Mucosa of stomach (tissue), 1 donor: ENCODE measurements around the gene GUCA1A.
"Not testable (repeated sequence)": the region's sequence is repeated elsewhere in the genome, so short reads cannot be mapped to it uniquely, and the experiment has no call there.

Experiments
- H3K27me3 ChIP-seq: one replicate; pipeline ENCODE4 v1.7.0; 2013; ENCODE audit warnings: mild to moderate bottlenecking, low read length; ENCODE audit not compliant: control insufficient read depth, insufficient read depth
- H3K36me3 ChIP-seq: one replicate; pipeline ENCODE4 v1.7.0; 2013; ENCODE audit warnings: low read length; ENCODE audit not compliant: control insufficient read depth, insufficient read depth
- H3K4me1 ChIP-seq: one replicate; pipeline ENCODE4 v1.7.0; 2013; ENCODE audit warnings: mild to moderate bottlenecking, low read length; ENCODE audit not compliant: control insufficient read depth, insufficient read depth
- H3K4me3 ChIP-seq: one replicate; pipeline ENCODE4 v1.7.0; 2013; ENCODE audit warnings: low read length
- H3K9ac ChIP-seq: one replicate; pipeline ENCODE4 v1.7.0; 2013; ENCODE audit warnings: mild to moderate bottlenecking, low read length, moderate library complexity
- H3K9me3 ChIP-seq: one replicate; pipeline ENCODE4 v1.7.0; 2013; ENCODE audit warnings: mild to moderate bottlenecking, low read length, moderate library complexity; ENCODE audit not compliant: control insufficient read depth
- donor health status: Pancreatic carcinoma.

Gene GUCA1A

GRCh38 chr6:42150254-42150653 lies 22.9 kb upstream of the GUCA1A start:
- Histone ChIP-seq H3K4me1 (peaks cover 41% of the 10 kb centered on the region), H3K36me3 (no peaks in the 10 kb centered on the region), H3K27me3 (no peaks in the 10 kb centered on the region), H3K9ac (no peak overlapping the region), H3K4me3 (no peak overlapping the region), H3K9me3 (no peaks in the 10 kb centered on the region)

DNA sequence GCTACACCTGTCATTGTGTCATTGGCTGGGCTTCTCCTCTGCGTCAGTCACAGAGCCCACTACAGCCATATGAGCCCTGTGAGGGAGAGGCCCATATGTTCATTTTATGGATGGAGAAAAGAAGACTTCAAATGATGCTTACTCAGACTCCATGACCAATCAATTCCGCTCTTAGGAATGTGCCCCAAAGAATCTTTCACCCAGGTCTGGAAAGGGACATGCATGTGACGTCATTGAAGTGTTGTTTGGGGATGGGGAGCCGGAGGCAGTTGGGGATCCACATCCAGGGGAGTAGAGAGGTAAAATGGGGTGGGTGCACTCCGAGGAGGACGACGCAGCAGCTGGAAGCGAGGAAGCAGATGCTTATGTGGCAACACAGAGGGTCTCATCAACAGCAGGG lies 21.1 kb upstream of the GUCA1A start:
- Histone ChIP-seq H3K9me3 (no peaks in the 10 kb centered on the region), H3K4me3 (no peak overlapping the region), H3K4me1 (peaks cover 38% of the 10 kb centered on the region), H3K9ac (no peak overlapping the region), H3K27me3 (no peaks in the 10 kb centered on the region), H3K36me3 (no peaks in the 10 kb centered on the region)

DNA sequence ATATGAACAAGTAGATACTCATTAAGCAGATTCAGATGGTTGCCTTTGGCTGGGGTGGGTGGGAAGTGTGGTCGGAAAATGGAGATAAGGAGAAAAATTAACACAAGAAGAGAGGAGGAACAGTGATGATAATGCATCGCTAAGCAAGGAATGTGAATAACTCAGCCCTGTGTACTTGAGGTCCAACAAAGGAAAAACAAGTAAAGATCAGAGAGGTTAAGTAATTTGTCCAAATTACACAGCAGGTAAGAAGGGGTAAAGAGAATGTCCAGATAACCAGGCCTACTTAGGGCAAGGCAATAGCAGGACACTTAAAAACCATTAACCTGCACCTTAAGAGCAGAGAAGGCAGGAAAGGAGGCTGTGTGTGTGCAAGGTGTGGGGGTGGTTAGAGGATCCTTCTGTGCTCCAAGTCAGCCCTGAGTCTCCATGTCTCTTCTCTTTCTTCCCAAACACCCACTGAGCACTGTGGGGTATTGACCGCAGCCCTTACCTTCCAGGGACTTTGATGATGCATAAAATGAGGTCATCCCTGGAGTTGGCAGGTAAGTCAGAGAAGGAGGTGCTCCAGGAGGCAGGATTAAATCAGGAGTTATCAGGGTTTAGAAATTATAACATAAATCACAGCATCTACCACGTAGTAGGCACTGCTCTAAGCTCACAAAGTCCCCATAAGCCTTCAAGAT lies 20.5 kb upstream of the GUCA1A start:
- peaks cover 34% of the 10 kb centered on the region for H3K4me1 ChIP-seq
- not testable (repeated sequence) for H3K9ac ChIP-seq, H3K36me3 ChIP-seq, H3K4me3 ChIP-seq, H3K9me3 ChIP-seq, H3K27me3 ChIP-seq

GRCh38 chr6:42153921-42154320 lies 19.2 kb upstream of the GUCA1A start:
- Histone ChIP-seq H3K4me3 (no peak overlapping the region), H3K9me3 (no peaks in the 10 kb centered on the region), H3K36me3 (no peaks in the 10 kb centered on the region), H3K9ac (no peak overlapping the region), H3K4me1 (peaks cover 28% of the 10 kb centered on the region), H3K27me3 (no peaks in the 10 kb centered on the region)

DNA sequence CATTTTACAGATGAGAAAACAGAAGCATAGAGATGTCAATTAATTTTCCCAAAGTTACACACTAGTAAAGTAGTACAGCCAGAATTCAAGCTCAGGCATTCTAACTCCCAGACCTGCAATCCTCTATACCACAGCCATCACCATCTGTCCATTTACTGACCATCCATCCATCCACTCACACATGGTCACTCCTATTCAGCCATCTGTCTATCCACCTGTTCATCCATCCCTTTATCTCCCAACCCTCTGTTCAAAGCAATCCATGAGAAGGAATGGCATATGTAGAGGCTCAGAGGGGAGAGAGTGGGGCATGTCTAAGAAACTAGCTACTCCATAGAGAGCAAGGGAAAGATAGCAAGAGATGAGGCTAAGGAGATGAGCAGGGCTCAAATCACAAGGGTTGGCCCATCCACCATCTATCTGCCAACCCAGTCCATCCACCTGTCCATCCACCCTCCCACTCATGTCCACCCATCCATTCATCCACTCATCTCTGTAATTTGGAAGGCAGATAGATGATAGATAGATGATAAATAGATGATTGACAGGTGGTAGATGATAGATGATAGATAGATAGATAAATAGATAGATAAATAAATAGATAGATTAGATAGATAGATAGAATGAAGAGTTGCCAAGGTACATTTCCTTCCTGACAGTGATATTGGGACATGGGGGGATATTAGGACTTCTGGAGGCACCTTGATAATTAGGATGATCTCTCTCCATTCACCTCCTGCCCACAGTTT lies 18.5 kb upstream of the GUCA1A start:
- Histone ChIP-seq H3K36me3 (no peaks in the 10 kb centered on the region), H3K9ac (no peak overlapping the region), H3K9me3 (no peaks in the 10 kb centered on the region), H3K4me1 (peaks cover 29% of the 10 kb centered on the region), H3K27me3 (no peaks in the 10 kb centered on the region), H3K4me3 (no peak overlapping the region)

DNA sequence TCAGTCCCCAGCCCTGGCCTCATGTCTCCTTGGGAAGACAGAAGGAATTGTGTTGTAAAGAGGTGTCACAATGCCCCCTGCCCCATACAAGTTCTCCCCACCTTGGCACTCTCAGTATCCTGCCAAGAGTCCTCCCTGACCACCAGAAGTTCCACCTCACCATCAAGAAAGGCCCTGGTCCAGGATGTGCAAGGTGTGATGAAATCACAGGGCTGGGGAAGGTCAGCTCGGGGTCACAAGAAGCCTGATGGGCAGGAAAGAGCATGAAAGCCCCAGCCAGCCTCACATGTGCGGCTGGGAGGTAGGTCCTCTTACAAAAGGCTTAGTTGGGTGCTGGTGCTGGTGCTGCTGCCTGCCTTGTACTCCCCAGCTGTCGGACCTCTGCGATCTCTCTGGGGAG lies 17.9 kb upstream of the GUCA1A start:
- Histone ChIP-seq H3K4me3 (no peak overlapping the region), H3K36me3 (no peaks in the 10 kb centered on the region), H3K9me3 (no peaks in the 10 kb centered on the region), H3K9ac (no peak overlapping the region), H3K4me1 (peaks cover 30% of the 10 kb centered on the region), H3K27me3 (no peaks in the 10 kb centered on the region)

DNA sequence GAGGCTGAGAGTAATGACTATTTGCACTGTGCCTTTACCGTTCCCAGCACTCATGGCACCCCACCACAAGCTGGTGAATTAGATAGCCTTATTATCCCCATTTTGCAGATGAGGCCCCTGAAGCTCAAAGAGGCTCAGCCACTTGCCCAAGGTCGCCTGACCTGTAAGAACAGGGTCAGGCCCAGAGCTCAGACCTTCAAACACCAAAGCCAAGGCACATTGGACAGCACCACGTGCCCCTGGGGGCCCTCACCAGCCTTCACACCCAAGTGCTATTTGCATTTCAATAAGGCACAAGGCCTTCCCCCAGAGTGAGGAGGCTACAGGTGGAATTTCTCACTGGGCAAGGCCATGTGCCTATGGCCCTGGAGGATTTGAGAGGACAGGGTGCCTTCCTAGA lies 16.5 kb upstream of the GUCA1A start:
- Histone ChIP-seq H3K4me1 (peaks cover 24% of the 10 kb centered on the region), H3K36me3 (no peaks in the 10 kb centered on the region), H3K27me3 (no peaks in the 10 kb centered on the region), H3K9me3 (no peaks in the 10 kb centered on the region), H3K4me3 (no peak overlapping the region), H3K9ac (no peak overlapping the region)

DNA sequence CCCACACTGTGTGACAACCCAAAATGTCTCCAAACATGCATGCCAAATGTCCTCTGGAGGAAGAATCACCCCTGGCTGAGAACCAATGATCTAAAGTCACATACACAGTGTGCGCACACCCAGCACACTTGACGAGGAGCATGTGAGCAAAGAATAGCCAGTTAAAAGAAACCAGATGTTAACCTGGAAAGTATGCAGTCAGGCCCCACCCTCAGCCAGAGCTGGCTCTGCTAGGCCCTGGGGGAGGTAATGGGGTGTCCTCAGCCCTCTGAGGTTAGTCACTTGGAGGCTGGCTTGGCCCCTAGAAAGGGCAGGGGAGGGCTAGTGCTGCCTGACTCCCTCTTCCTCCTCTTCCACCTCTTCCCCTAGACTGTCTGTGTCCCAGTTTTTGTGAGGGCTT lies 15.2 kb upstream of the GUCA1A start:
- peaks cover 3% of the 10 kb centered on the region for H3K27me3 ChIP-seq
- no peaks in the 10 kb centered on the region for H3K9me3 ChIP-seq
- H3K4me3 ChIP-seq, result no peak overlapping the region
- H3K36me3 ChIP-seq, result no peaks in the 10 kb centered on the region
- H3K9ac ChIP-seq, result no peak overlapping the region
- peaks cover 21% of the 10 kb centered on the region for H3K4me1 ChIP-seq

GRCh38 chr6:42158631-42159030 lies 14.5 kb upstream of the GUCA1A start:
- H3K9me3 ChIP-seq, result no peaks in the 10 kb centered on the region
- H3K9ac ChIP-seq, result no peak overlapping the region
- H3K27me3 ChIP-seq, result peaks cover 3% of the 10 kb centered on the region
- H3K36me3 ChIP-seq, result no peaks in the 10 kb centered on the region
- H3K4me1 ChIP-seq, result peaks cover 16% of the 10 kb centered on the region
- no peak overlapping the region for H3K4me3 ChIP-seq

- peaks cover 9% of the 10 kb centered on the region for H3K4me1 ChIP-seq
- no peak overlapping the region for H3K9ac ChIP-seq
- no peaks in the 10 kb centered on the region for H3K9me3 ChIP-seq
- H3K4me3 ChIP-seq, result no peak overlapping the region
- peaks cover 3% of the 10 kb centered on the region for H3K27me3 ChIP-seq
- H3K36me3 ChIP-seq, result no peaks in the 10 kb centered on the region
Observed at GRCh38 chr6:42159431-42160024, 13.6 kb upstream of the GUCA1A start.

- no peak overlapping the region for H3K4me3 ChIP-seq
- peaks cover 17% of the 10 kb centered on the region for H3K4me1 ChIP-seq
- H3K9ac ChIP-seq, result no peak overlapping the region
- no peaks in the 10 kb centered on the region for H3K36me3 ChIP-seq
- H3K9me3 ChIP-seq, result no peaks in the 10 kb centered on the region
- H3K27me3 ChIP-seq, result peaks cover 3% of the 10 kb centered on the region
Observed at GRCh38 chr6:42162384-42162783, 10.8 kb upstream of the GUCA1A start.

DNA sequence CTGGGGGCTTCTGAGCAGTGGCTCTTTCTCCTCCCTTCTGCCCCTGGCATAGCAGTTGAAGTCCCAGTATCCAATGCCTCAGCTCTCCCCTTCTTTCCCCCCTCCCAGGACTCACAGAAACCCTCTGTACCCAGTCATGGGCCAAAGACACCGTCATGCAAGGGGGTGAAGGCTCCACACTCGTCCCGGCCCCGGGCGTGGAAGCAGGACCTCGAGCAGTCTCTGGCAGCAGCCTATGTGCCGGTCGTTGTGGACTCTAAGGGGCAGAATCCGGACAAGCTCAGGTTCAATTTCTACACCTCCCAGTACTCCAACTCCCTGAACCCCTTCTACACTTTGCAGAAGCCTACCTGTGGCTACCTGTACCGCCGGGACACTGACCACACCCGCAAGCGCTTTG lies 10.4 kb upstream of the GUCA1A start:
- Histone ChIP-seq H3K9me3 (no peaks in the 10 kb centered on the region), H3K4me1 (peaks cover 17% of the 10 kb centered on the region), H3K27me3 (peaks cover 3% of the 10 kb centered on the region), H3K4me3 (no peak overlapping the region), H3K36me3 (no peaks in the 10 kb centered on the region), H3K9ac (no peak overlapping the region)
